NB4 (cell line): ENCODE measurements around the gene LRRC61.
"Not testable (repeated sequence)": the region's sequence is repeated elsewhere in the genome, so short reads cannot be mapped to it uniquely, and the experiment has no call there.

Experiments used
- DNase-seq: peaks from one replicate; pipeline ENCODE4 v3.0.0; 2010; ENCODE audit warnings: low read depth
- H3K4me3 ChIP-seq: one replicate; pipeline ENCODE4 v1.5.1; 2011; ENCODE audit warnings: mild to moderate bottlenecking, low read depth, low read length, moderate library complexity
- MYC ChIP-seq: IDR thresholded peaks from 2 replicates; pipeline ENCODE4 v1.6.1; 2011; ENCODE audit warnings: low read depth, low read length
- POLR2A ChIP-seq: IDR thresholded peaks from 2 replicates; pipeline ENCODE4 v1.6.1; 2011; ENCODE audit warnings: mild to moderate bottlenecking; ENCODE audit not compliant: insufficient read length; ENCODE audit errors: extremely low read depth
- TF ChIP-seq, protein P1 (sequence below): IDR thresholded peaks from 2 replicates; pipeline ENCODE4 v1.6.1; 2011; ENCODE audit warnings: low read depth, low read length
- TF ChIP-seq, protein P2 (sequence below): IDR thresholded peaks from one replicate; pipeline ENCODE4 v1.5.1; 2012; ENCODE audit warnings: low read depth, low read length

The LRRC61 gene

DNA sequence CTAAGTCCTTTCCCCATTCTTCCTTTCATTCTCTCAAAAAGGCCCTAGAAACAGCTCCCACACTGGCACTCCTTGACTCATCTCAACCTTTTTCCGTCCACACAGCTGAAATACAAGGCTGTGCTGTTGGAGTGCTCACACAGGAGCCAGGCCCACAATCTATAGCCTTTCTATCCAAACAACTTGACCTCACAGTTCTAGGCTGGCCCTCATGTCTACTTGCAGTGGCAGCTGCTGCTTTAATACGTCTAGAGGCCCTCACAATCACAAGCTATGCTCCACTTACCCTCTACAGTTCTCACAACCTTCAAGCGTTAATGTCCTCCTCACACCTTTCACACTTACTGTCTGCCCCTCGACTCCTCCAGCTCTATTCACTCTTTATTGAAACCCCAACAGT, 12.0 kb upstream of the LRRC61 start:
- no peak for DNase-seq
- TF ChIP-seq, protein P1, sequence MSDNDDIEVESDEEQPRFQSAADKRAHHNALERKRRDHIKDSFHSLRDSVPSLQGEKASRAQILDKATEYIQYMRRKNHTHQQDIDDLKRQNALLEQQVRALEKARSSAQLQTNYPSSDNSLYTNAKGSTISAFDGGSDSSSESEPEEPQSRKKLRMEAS: no peak
- TF ChIP-seq MYC: no peak
- no peak for TF ChIP-seq POLR2A
- TF ChIP-seq, protein P2, sequence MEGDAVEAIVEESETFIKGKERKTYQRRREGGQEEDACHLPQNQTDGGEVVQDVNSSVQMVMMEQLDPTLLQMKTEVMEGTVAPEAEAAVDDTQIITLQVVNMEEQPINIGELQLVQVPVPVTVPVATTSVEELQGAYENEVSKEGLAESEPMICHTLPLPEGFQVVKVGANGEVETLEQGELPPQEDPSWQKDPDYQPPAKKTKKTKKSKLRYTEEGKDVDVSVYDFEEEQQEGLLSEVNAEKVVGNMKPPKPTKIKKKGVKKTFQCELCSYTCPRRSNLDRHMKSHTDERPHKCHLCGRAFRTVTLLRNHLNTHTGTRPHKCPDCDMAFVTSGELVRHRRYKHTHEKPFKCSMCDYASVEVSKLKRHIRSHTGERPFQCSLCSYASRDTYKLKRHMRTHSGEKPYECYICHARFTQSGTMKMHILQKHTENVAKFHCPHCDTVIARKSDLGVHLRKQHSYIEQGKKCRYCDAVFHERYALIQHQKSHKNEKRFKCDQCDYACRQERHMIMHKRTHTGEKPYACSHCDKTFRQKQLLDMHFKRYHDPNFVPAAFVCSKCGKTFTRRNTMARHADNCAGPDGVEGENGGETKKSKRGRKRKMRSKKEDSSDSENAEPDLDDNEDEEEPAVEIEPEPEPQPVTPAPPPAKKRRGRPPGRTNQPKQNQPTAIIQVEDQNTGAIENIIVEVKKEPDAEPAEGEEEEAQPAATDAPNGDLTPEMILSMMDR: no peak
- no peak overlapping the region for H3K4me3 ChIP-seq

DNA sequence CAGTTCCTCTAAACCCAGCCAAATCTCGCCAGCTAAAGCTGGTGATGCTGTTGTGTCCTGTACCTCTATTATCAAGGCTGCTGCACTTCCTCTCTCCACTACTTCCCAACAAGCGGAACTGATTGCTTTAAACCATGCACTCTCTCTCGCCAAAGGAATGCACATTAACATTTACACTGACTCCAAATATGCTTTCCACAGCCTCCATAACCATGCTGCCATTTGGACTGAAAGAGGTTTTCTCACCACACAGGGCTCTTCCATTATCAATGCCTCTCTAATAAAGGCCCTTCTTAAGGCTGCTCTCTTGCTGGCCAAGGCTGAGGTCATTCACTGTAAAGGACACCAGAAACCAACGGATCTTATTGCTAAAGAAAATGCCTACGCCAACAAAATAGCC, 11.4 kb upstream of the LRRC61 start:
- TF ChIP-seq POLR2A: no peak
- H3K4me3 ChIP-seq: no peak overlapping the region
- DNase-seq: no peak

GRCh38 chr7:150312649-150313366, 10.3 kb upstream of the LRRC61 start:
- DNase-seq, H3K4me3 ChIP-seq: not testable (repeated sequence)

- DNase-seq: no peak
- H3K4me3 ChIP-seq: no peak overlapping the region
- TF ChIP-seq, protein P1: no peak
- TF ChIP-seq MYC: no peak
- no peak for TF ChIP-seq POLR2A
- TF ChIP-seq, protein P2: no peak
Measured at GRCh38 chr7:150313367-150313809, 9.8 kb upstream of the LRRC61 start.

DNA sequence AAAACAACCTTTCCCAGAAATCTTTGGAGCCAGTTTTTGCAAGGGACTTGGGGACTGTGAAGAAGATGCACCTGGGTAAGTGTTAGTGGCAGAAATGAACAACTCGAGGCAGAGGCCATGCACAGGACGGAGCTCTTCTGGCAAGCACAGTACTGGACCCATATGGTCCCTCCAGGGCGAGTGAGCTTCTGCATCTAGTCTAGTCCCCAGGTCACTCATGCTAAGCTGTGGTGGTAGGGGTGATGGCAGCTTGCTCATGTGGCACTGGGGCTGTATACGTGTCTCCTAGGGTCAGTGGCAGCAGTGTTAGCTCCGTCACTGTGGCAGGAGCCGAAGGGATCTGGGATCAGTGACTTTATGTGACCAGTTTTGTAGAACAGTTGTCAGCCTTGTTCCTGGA, 9.3 kb upstream of the LRRC61 start:
- H3K4me3 ChIP-seq: no peak overlapping the region
- DNase-seq: no peak
- TF ChIP-seq, protein P2: no peak
- TF ChIP-seq MYC (no peak), POLR2A (no peak)
- TF ChIP-seq, protein P1: no peak

DNA sequence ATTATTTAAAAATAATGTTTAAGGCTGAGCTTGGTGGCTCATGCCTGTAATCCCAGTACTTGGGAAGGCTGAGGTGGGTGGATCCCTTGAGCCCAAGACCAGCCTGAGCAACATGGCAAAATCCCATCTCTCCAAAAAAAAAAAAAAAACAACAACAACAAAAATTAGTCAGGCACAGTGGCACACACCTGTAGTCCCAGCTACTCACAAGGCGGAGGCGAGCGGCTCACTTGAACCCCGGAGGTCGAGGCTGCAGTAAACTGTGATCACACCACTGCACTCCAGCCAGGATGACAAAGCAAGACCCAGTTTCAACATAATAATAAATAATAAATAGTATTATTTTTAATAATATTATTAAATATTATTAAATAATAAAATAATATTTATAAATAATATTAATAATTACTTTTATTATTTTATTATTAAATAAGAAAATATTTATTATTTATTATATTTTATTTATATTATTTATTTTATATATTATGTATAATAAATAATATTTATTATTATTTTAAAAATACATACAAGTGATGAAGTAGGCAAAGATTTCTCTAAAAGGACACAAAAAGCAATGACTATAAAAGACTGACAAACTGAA, 8.4 kb upstream of the LRRC61 start:
- TF ChIP-seq, protein P1: no peak
- TF ChIP-seq, protein P2: no peak
- no peak for TF ChIP-seq POLR2A
- no peak for TF ChIP-seq MYC
- no peak for DNase-seq
- H3K4me3 ChIP-seq: no peak overlapping the region

GRCh38 chr7:150316987-150317386, 6.2 kb upstream of the LRRC61 start:
- not testable (repeated sequence) for DNase-seq, H3K4me3 ChIP-seq
